ENCODE measurements around the gene JAKMIP1.

DNA sequence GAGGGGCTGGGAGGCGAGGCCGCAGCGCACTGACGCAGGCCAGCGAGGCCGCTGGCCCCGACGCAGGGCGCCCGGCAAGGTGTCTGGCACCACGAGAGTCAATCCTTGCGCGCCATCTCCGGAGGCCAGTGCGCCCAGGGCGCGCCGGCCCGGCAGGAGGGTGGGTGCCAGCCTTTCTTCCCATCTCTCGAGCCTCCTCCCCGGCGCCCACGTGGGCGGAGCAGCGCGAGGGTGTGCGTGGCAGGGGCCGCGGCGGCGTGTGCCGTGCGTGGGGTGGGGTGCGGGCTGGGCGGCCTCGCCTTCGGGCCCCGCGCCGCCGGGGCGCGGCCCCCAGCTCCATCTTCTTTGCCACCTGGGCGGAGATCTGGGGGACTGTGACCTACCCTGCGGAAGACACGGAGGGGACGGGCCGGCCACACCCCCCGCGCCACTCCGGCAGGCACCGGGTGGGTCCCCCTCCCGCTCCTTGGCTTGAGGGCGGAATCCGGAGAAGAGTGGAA, 877 bp downstream of the JAKMIP1 start:
- TF ChIP-seq POLR2A (IDR thresholded peaks at IDR 0.05; ENCODE audit: low read length) (no peak), GATA1 (IDR thresholded peaks at IDR 0.05; ENCODE audit: low read depth, low read length) (no peak)

All from erythroblast (primary cell).